GM19463 (cell line): ENCODE data around the gene PWP2.
A peak's percentile ranks its signal among the peaks of the same experiment; 100 is the strongest.
"Not testable (repeated sequence)": the region's sequence is repeated elsewhere in the genome, so short reads cannot be mapped to it uniquely, and the experiment has no call there.

Experiments used
- ATAC-seq: cut with Tn5 transposase; IDR thresholded peaks from one replicate; pipeline ENCODE4 v1.9.1; 2021; ENCODE audit warnings: mild to moderate bottlenecking, moderate library complexity; ENCODE audit not compliant: unreplicated experiment

PWP2 gene

DNA sequence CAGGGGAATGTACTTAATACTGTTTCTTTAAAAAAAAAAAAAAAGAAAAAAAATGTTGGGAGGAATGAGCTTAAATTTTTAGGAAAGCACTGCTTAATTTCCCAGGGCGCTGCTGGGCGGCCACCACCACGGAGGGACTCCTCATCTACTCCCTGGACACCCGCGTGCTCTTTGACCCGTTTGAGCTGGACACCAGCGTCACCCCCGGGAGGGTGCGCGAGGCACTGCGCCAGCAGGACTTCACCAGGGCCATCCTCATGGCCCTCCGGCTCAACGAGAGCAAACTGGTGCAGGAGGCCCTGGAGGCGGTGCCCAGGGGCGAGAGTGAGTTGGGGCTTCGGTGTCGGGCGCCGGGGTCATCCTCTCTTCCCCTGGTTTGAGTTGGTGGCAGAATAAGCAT, 20.6 kb downstream of the PWP2 start:
- ATAC-seq: not testable (repeated sequence)

DNA sequence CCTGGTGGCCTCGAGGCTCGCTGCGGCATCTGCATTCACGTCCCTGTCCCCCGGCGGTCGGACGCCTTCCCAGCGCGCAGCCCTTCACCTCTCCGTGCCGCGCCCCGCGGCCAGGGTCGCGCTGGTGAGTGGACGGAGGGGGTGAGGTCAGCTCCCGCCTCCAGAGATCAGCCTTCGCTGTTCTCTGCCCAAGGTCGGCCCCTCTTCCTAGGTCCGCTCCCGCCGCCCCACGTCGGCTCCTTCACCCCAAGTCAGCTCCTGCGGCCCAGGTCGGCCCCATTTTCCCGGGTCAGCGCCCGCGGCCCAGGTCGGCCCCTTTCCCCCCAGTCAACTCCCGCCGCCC, 26.5 kb downstream of the PWP2 start:
- not testable (repeated sequence) for ATAC-seq

GRCh38 chr21:44134732-44135131, 27.5 kb downstream of the PWP2 start:
- not testable (repeated sequence) for ATAC-seq

- not testable (repeated sequence) for ATAC-seq
Measured at GRCh38 chr21:44138039-44138438, 30.8 kb downstream of the PWP2 start.

DNA sequence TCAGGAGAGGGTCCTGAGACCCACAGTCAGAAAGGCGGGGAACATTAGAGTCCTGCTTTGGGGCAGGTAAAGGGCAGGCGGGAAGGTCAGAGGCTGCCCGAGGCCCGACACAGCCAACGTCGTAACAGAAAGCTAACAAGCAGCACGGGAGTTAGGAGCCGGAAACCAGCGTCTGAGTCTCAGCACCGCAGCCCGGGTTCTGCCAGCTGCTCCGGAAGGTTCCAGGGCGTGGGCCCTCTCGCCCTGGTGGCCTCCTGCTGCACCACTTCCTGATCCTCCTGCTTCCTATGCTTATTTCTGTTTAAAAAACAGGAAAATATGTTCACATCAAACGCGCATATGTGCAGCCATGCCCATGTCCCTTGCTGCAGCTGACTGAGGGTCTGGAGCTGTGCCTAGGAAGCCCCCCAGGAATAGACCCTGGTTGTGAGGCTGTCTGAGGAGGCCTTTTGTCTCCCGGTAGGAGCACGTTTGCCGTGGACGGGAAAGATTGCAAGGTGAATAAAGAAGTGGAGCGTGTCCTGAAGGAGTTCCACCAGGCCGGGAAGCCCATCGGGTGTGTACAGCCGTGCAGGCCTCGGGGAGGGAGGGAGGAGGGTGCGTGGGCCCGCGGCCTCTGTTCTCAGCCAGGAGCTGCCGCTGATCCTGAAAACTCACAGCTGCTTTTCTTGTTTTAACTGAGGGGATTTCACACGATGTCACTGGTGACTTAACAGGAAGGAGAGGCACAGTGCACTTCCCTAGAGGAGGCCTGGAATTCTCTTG, 32.8 kb downstream of the PWP2 start:
- ATAC-seq: not testable (repeated sequence)

DNA sequence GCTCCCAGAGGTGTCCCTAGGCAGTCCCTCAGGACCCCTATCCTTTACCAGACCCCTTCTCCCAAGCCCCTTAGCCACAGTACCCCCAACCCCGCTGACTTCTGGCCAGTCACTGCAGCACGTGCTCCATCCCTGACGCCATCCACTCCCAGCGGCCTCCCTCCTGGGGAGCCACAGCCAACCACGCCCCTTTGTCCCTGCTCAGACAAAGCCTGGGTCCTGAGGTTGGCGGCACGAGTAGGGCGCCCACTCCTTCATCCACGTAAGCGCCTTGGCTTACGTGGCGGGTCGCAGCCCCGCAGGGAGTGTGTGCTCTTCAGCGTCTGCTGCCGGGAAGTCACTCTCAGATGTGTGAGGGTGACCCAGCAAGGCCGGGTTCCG, 33.3 kb downstream of the PWP2 start:
- ATAC-seq: not testable (repeated sequence)

- ATAC-seq: not testable (repeated sequence)
Measured at GRCh38 chr21:44142470-44142869, 35.3 kb downstream of the PWP2 start.

GRCh38 chr21:44143380-44143779, 36.2 kb downstream of the PWP2 start:
- ATAC-seq: peak; percentile 60

DNA sequence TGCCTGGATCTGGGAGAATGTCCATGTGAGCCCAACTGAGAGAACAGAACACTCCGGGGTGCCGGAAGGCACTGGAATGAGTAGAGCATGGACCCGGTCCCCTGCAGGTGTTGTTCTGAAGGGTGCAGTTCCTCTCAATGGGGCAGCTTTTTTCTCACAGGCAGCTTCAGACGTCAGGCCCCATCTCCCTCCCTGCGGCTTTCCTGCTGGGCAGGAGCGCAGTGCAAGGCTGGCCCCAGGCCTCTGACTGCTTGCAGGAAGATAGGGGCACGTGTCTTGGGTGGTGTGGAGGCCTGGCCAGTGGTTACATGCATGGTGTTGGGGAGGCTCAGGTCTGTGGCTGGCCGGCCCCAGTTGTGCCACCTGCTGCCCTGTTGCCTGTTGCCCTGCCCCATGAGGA, 36.8 kb downstream of the PWP2 start:
- ATAC-seq: not testable (repeated sequence)

DNA sequence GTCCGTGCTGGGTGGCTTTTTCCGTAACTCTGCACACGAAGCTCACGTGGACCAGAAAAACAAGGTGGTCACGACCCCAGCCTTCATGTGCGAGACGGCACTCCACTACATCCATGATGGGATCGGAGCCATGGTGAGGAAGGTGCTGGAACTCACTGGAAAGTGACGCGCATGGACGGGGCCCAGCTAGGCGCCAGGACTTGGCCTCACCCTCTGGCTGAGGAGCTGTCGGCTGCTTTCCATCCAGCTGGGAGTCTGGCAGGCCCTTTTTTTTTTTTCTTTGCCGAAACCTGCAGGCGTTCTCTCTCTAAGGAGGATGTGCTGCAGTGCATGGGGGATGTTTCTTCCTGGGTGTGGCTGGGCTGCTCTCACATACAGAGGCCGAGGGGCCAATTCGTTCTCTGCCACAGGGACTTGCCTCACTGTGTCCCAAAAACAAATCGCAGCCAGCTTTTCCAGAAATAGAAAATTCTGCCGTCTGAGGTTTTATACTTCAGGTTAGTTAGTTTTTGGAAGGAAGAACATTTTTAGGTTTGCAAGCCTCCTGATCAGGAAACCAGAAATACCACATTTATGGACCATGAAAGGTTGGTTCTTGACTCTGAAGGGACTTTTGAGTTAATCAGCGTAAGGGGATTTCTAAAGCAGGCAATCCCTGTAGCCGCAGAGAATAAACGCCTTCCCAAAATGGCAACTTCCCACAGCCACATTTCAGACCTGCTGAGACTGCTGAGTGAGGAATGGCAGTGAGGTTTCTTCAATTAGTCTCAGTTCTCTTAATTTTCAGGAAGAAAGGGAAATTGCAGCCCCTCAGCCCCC, 37.8 kb downstream of the PWP2 start:
- ATAC-seq: not testable (repeated sequence)

GRCh38 chr21:44145616-44146015, 38.4 kb downstream of the PWP2 start:
- not testable (repeated sequence) for ATAC-seq

- not testable (repeated sequence) for ATAC-seq
Measured at GRCh38 chr21:44147108-44147507, 39.9 kb downstream of the PWP2 start.

GRCh38 chr21:44150255-44150654, 43.1 kb downstream of the PWP2 start:
- ATAC-seq: not testable (repeated sequence)

DNA sequence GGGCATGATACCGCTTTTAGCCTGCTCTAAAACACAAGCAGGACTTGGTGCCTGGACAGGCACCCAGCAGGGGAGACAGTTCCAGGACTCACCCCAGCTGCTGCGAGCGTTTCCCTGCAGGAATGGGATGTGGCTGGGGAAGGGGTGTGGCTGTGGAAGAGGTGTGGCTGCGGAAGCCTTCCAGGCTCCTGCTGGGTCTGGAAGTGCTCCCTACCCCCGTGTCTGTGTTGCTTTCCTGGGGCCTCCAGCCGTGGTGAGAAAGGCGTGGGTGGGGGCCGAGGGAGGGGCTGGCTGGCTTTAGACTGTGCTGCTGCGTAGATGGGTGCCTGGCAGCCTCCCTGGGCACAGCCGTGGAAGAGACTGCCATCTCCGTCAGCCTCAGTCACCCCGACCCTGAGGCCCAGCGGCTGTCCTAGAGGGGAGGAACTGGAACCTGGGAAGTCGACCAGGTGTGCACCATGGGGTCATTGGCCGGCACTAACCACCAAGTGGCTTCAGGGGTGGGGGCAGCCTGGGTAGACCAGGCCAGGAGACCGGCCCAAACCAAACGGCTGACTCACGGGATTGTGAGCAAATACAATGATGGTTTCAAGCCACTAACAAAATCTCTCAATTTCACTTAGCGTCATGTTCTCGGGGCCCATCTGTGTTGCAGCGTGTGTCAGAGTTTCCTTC, 46.2 kb downstream of the PWP2 start:
- ATAC-seq: not testable (repeated sequence)

DNA sequence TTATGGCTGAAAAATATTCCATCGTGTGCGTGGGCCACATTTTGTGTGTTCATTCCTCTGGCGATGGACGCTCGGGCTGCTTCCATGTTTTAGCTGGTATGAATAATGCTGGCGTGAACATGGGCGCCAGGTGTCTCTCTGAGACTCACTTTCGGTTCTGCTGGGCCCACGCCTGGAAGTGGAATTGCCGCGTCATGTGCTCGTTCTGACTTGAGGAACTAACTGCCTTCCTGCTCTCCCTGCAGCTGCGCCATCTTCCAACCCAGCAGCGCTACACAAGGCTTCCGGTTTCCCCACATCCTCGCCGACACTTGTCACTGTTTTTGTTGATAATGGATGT, 46.7 kb downstream of the PWP2 start:
- ATAC-seq: not testable (repeated sequence)

DNA sequence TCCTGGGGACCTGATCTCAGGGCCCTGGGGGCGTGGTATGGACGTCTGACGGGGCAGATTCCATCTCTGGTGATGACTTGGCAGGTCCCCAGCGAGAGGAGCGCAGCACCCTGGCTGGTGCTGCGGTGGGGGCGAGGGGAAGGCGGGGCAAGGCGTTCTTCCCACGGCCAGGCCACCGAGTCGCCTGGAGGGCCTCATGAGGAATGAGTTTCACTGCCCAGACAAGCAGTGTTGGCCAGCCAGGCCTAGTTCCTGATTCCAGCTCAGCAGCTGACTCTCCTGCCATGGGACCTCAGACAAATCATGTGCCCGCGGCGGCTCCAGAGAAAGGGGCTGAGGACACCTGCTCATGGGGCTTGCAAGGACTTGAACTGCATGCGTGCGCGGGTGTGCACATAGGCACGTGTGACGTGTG, 47.6 kb downstream of the PWP2 start:
- not testable (repeated sequence) for ATAC-seq

DNA sequence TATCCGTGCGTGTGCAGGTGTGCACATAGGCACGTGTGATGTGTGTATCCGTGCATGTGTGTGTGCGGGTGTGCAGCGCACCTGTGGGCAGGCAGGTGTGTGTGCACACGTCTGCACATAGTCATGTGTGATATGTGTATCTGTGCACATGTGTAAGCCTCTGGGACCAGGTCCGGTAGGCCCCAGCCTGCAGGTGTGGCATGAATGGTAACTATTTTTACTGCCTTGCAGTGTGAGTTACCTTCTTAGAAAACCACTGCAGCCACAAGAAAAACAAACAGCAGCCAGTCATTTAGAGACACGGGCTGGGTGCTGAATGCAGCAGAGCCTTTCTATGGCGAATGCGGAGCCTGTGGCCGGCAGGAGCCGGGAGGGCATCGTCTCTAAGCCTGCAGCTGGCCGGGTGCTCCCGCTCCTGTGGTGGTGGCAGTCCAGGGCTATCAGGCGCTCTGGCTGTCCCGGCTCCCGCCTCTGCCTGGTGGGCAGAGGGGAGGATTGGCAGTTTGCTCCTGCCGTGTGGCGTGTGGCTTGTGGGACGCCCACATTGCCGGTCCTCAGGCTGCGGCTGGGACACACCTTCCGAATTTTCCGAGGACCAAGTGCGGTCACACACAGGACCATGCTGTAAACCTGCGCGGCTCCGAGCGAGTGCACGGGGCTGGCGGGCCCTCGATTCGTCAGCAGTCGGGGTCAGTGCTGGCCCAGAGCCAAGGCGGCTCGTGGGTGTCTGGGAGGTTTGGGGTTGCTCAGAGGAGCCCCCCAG, 48.2 kb downstream of the PWP2 start:
- not testable (repeated sequence) for ATAC-seq

GRCh38 chr21:44155994-44156380, 48.8 kb downstream of the PWP2 start:
- ATAC-seq: not testable (repeated sequence)

- ATAC-seq: not testable (repeated sequence)
Measured at GRCh38 chr21:44157439-44158081, 50.4 kb downstream of the PWP2 start.

DNA sequence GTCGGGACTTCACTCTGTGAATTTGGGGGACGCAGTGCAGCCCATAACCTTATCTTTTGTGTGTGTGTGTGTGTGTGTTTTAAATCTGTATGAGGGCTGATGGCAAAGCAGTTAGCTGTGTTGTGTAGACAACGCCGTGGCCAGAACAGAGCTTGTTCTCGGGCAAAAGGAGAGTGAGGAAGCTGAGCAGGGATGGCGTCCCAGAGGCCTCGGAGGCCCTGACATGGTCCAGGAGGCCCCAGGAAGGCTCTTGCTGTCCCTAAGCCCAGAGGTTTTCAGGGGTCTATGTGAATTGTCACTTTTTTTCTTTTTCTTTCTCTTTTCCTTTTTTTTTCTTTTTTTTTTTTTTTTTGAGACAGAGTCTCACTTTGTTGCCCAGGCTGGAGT, 50.9 kb downstream of the PWP2 start:
- ATAC-seq: not testable (repeated sequence)
